Thyroid gland (tissue), 4 donors: ENCODE measurements around the gene MKRN2OS.

Experiments
- POLR2A ChIP-seq, 2 donors: fragments of 450-650 bp; IDR thresholded peaks; one replicate each; pipeline ENCODE4 v1.6.1; 2017; ENCODE audit warnings: antibody characterized with exemption in 2 of 2, mild to moderate bottlenecking in 2 of 2, moderate library complexity in 1 of 2
- TF ChIP-seq, protein P1 (sequence below), 6 experiments: fragments of 200-600 bp in 3 of 6; fragments of 450-650 bp in 3 of 6; sonication (generic) in 3 of 6; IDR thresholded peaks; one replicate each; pipeline ENCODE4 v1.5.1; 2016 to 2019; ENCODE audit warnings: antibody characterized with exemption in 6 of 6, mild to moderate bottlenecking in 2 of 6, inconsistent platforms in 1 of 6, moderate library complexity in 1 of 6

DNA sequence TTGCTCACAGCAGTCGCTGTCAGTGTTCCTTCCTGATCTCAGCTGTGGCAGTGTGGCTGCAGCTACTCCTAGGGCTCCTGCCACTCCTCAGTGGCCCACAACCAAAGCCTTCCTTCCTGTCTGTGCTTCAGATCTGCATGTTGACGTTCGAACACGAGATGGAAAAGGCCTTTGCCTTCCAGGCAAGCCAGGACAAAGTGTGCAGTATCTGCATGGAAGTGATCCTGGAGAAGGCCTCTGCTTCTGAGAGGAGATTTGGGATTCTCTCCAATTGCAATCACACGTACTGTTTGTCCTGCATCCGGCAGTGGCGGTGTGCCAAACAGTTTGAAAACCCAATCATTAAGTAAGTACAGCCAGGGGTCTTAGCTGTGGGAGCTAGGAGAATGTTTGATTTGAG lies 29.4 kb upstream of the MKRN2OS start:
- TF ChIP-seq, protein P1, sequence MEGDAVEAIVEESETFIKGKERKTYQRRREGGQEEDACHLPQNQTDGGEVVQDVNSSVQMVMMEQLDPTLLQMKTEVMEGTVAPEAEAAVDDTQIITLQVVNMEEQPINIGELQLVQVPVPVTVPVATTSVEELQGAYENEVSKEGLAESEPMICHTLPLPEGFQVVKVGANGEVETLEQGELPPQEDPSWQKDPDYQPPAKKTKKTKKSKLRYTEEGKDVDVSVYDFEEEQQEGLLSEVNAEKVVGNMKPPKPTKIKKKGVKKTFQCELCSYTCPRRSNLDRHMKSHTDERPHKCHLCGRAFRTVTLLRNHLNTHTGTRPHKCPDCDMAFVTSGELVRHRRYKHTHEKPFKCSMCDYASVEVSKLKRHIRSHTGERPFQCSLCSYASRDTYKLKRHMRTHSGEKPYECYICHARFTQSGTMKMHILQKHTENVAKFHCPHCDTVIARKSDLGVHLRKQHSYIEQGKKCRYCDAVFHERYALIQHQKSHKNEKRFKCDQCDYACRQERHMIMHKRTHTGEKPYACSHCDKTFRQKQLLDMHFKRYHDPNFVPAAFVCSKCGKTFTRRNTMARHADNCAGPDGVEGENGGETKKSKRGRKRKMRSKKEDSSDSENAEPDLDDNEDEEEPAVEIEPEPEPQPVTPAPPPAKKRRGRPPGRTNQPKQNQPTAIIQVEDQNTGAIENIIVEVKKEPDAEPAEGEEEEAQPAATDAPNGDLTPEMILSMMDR (IDR thresholded peaks at IDR 0.05) = no peak
- no peak for TF ChIP-seq POLR2A (IDR thresholded peaks at IDR 0.05)
